Cardiac muscle cell (in vitro differentiated cells and primary cell): Measurements from ENCODE around the gene DOK5. TPM values are rescaled to one million over a fixed set of nuclear protein-coding genes. Genes with fewer than 3 reads are reported as not detected.

ENCODE experiments used
- DNase-seq, 2 donors: peaks; one replicate each; pipeline versions ENCODE4 v3.0.0 to v3.0.0-alpha.2; 2010 to 2017; ENCODE audit warnings: low read depth in 1 of 2, low spot score in 1 of 2
- H3K27ac ChIP-seq: fragments of 200-600 bp; sonication (generic); 2 replicates; pipeline ENCODE4 v1.5.1; 2016
- H3K27me3 ChIP-seq: fragments of 200-600 bp; sonication (generic); 2 replicates; pipeline ENCODE4 v1.6.0; 2016; ENCODE audit warnings: control low read depth
- H3K36me3 ChIP-seq: fragments of 200-600 bp; sonication (generic); 2 replicates; pipeline ENCODE4 v1.5.1; 2016; ENCODE audit warnings: control low read depth
- H3K4me1 ChIP-seq: fragments of 200-600 bp; sonication (generic); 2 replicates; pipeline ENCODE4 v1.8.1; 2017; ENCODE audit warnings: low read depth, mild to moderate bottlenecking, mixed run types
- H3K4me3 ChIP-seq: fragments of 200-600 bp; sonication (generic); 2 replicates; pipeline ENCODE4 v1.5.1; 2016; ENCODE audit warnings: mild to moderate bottlenecking
- H3K9me3 ChIP-seq: fragments of 200-600 bp; sonication (generic); 2 replicates; pipeline ENCODE4 v1.5.1; 2017; ENCODE audit warnings: low read depth, mild to moderate bottlenecking, control low read depth
- polyA plus RNA-seq: library from polyadenylated mRNA; unstranded; fragments of >200 nt; fragmentation: Nextera tagmentation; extraction: Ambion mirVana; gene quantifications from 2 replicates; pipeline ENCODE4 v1.2.1, GENCODE V29; 2016
- total RNA-seq: library from RNA; depleted of rRNA; stranded (reverse); fragments of >200 nt; gene quantifications from 2 replicates; pipeline ENCODE4 v1.2.3, GENCODE V29; 2016
- TF ChIP-seq, protein P1 (sequence below): IDR thresholded peaks from 2 replicates; pipeline ENCODE4 v1.5.1; 2012; ENCODE audit warnings: low read depth, mild to moderate bottlenecking, low read length

DOK5 gene
- total and polyA plus RNA-seq, 2 experiments from 2014 or later = 1.4 to 1.6 TPM

DNA sequence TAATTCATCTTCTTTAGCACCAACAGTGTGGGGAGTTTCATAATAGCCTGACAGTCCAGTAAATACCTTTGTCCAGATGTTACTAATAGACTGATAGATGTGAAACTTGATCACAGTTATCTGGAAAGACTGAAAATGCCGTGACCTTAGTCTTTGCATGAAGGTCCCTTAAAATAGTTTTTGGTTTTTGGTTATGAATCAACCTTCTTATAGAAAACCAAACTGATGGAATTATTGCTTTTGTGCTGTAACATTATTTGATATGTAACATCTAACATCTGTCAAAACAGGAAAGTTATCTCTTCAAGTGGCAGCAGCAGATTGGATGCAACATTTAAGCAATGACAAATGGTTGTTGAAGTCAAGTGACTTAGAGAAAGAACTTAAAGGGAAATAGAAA is 190.4 kb downstream of the DOK5 start:
- Histone ChIP-seq H3K27me3 (no peaks in the 10 kb centered on the region), H3K27ac (no peak overlapping the region), H3K9me3 (no peaks in the 10 kb centered on the region), H3K4me3 (no peak overlapping the region), H3K36me3 (no peaks in the 10 kb centered on the region), H3K4me1 (peaks cover 25% of the 10 kb centered on the region)
- TF ChIP-seq, protein P1, sequence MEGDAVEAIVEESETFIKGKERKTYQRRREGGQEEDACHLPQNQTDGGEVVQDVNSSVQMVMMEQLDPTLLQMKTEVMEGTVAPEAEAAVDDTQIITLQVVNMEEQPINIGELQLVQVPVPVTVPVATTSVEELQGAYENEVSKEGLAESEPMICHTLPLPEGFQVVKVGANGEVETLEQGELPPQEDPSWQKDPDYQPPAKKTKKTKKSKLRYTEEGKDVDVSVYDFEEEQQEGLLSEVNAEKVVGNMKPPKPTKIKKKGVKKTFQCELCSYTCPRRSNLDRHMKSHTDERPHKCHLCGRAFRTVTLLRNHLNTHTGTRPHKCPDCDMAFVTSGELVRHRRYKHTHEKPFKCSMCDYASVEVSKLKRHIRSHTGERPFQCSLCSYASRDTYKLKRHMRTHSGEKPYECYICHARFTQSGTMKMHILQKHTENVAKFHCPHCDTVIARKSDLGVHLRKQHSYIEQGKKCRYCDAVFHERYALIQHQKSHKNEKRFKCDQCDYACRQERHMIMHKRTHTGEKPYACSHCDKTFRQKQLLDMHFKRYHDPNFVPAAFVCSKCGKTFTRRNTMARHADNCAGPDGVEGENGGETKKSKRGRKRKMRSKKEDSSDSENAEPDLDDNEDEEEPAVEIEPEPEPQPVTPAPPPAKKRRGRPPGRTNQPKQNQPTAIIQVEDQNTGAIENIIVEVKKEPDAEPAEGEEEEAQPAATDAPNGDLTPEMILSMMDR = no peak
- no peak for DNase-seq

DNA sequence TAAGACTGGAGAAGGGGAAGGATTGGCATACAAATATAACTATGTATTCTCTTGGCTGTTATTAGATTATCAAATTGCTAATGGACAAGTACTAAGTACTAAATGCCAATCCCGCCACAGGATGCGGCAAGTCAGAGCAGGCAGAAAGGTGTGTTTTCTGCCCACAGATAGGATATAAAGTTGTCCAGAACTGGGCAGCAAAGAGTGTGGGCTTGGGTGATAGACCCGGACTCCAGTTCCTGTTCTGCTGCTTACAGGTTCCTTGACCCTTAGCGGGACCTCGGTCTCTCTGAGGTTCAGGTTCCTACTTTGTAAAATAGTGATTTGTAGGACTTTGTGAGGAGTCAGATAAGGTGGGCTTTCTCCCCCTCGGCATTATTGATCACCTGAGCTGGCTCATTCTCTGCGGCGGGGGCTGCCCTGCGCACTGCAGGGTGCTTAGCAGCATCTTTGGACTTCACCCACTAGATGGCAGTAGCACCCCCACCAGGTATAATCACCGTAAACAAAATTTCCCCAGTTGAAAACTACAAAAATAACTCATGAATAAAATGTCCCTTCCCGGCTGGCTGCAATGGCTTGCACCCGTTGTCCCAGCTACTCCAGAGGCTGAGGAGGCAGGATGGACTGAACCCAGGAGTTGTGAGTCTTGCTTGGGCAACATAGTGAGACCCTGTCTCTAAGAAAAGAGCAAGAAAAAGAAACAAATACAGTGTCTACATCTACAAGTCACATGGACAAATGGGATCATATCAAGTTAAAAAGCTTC is 193.1 kb downstream of the DOK5 start:
- Histone ChIP-seq H3K27ac (no peak overlapping the region), H3K4me1 (peaks cover 4% of the 10 kb centered on the region), H3K9me3 (no peaks in the 10 kb centered on the region), H3K27me3 (no peaks in the 10 kb centered on the region), H3K4me3 (no peak overlapping the region), H3K36me3 (no peaks in the 10 kb centered on the region)
- peak; percentile 39 to 58 for DNase-seq
- TF ChIP-seq, protein P1 = peak; percentile 78

DNA sequence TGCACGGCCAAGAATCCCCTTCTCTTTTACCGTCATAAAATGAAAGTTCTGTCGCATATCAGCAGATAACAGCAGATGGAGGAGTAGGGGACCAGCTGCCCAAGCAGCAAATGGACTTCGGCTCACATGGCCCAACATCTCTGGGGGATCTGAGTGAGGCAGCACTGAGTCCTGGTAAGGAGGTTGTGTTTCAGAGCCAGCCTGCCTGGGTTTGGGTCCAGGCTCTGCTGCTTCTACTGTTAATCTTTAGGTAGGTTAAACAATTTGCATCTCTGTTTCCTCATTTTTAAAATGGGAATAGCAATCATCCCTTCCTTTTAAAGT is 193.6 kb downstream of the DOK5 start:
- TF ChIP-seq, protein P1 = no peak
- no peaks in the 10 kb centered on the region for H3K9me3 ChIP-seq
- DNase-seq = no peak
- no peaks in the 10 kb centered on the region for H3K27me3 ChIP-seq
- no peak overlapping the region for H3K27ac ChIP-seq
- H3K4me3 ChIP-seq = no peak overlapping the region
- no peaks in the 10 kb centered on the region for H3K36me3 ChIP-seq
- no peaks in the 10 kb centered on the region for H3K4me1 ChIP-seq

DNA sequence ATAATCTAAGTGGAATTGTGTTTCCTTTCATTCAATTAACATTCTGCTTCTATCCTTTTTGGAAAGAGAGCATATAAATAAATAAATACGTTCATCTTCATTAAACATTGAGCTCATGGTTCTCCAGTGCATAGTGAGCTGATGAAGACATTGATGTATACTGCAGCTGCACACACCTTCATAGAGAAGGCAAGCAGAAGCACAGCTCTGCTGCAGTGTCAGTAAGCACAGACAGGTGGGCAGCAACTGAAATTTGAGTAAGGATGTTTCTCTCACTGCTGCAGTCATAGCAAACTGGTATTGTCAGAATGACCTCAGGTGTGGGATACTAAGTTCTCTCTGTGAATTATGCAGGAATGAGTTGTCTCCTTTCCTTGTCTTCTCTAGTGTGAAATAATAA is 202.9 kb downstream of the DOK5 start:
- TF ChIP-seq, protein P1 = no peak
- Histone ChIP-seq H3K27me3 (no peaks in the 10 kb centered on the region), H3K4me3 (no peak overlapping the region), H3K4me1 (peaks cover 5% of the 10 kb centered on the region), H3K27ac (no peak overlapping the region), H3K9me3 (no peaks in the 10 kb centered on the region), H3K36me3 (no peaks in the 10 kb centered on the region)
- DNase-seq = no peak

DNA sequence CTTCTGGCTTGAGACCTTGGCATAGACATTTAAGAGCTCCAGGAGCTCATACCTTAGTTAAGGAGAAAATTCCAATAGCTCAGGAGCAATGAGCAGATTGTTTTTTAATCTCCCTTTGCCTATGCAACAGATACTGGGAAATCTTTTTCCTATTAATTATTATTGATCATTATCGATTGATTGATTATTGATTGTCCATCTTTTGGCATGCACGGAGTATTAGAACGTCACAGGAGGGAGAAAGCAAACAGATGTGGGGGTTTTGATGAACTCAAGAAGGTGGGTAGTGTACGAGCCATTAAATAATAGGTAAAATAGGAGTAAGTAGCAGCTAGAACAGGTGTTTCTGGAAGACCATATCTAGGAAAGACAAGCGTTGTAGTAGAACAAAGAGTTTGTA is 205.0 kb downstream of the DOK5 start:
- TF ChIP-seq, protein P1 = no peak
- DNase-seq = no peak
- no peaks in the 10 kb centered on the region for H3K9me3 ChIP-seq
- no peak overlapping the region for H3K4me3 ChIP-seq
- no peaks in the 10 kb centered on the region for H3K36me3 ChIP-seq
- H3K27ac ChIP-seq = no peak overlapping the region
- no peaks in the 10 kb centered on the region for H3K27me3 ChIP-seq
- peaks cover 5% of the 10 kb centered on the region for H3K4me1 ChIP-seq
